ENCODE data around the gene CD47. TPM values are rescaled to one million over a fixed set of nuclear protein-coding genes. Genes with fewer than 3 reads are reported as not detected.

Gene CD47
- total RNA-seq: 100 to 1,000 TPM in 1 of 7 donors, 10 to 100 TPM in 6; 48.9 to 137 (median 55.8) TPM
- 100 to 1,000 TPM in 1 of 2 donors, 10 to 100 TPM in 1; 24.1 to 148 TPM for polyA plus RNA-seq
- long read RNA-seq, donor 1, full-length matches to known transcripts: 52 of 66 reads
- long read RNA-seq, donor 1, partial matches to known transcripts: 2 of 66 reads
- long read RNA-seq, donor 1, other reads (novel, unspliced or antisense): 12 of 66 reads
- long read RNA-seq, donor 2, full-length matches to known transcripts: 61 of 93 reads
- long read RNA-seq, donor 2, partial matches to known transcripts: 23 of 93 reads
- long read RNA-seq, donor 2, other reads (novel, unspliced or antisense): 9 of 93 reads
- long read RNA-seq, donor 3, full-length matches to known transcripts: 30 of 41 reads
- long read RNA-seq, donor 3, partial matches to known transcripts: 2 of 41 reads
- long read RNA-seq, donor 3, other reads (novel, unspliced or antisense): 9 of 41 reads

DNA sequence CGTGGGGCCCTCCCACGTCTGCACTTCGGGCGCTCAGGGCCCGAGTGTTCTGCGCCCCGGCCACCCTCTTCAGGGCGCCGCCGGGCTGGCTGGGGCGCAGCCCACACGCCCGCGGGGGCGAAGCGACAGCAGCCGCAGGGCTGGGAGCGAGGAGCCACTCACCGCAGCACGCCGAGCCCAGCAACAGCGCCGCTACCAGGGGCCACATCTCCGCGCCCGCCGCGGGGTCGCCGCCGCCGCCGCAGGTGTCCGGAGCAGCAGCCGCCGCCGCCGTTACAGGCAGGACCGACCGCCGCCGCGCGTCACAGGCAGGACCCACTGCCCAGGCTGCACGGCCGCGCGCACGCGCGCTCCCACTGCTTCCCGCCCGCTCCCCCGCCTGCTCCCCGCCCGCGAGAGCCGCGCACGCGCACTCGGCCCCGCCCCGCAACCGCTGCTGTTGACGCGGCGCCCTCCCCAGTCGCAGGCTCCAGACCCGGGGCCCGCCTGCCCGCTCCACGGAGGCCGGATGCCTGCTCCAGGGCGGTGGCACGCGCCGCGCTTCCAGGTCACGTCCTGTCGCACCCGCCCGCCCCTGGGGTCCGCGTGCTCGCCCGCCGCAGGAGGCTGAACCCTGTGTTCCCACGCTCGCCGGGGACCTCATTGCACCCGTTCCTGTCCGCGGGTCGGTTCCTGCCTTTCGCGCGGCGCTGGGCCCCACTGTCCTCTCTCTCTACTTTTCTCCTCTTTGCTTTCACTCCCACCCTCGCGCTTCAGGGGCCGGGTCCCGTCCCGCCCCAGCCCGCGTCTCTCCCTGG is at the start of gene CD47:
CD47 (minus strand) TSS at position 331 of the 797 bp plus-strand sequence; CDS start at position 208, 123 bp downstream.
- TF ChIP-seq POLR2A (IDR thresholded peaks at IDR 0.05): peak; percentile 78
- TF ChIP-seq, protein P1, sequence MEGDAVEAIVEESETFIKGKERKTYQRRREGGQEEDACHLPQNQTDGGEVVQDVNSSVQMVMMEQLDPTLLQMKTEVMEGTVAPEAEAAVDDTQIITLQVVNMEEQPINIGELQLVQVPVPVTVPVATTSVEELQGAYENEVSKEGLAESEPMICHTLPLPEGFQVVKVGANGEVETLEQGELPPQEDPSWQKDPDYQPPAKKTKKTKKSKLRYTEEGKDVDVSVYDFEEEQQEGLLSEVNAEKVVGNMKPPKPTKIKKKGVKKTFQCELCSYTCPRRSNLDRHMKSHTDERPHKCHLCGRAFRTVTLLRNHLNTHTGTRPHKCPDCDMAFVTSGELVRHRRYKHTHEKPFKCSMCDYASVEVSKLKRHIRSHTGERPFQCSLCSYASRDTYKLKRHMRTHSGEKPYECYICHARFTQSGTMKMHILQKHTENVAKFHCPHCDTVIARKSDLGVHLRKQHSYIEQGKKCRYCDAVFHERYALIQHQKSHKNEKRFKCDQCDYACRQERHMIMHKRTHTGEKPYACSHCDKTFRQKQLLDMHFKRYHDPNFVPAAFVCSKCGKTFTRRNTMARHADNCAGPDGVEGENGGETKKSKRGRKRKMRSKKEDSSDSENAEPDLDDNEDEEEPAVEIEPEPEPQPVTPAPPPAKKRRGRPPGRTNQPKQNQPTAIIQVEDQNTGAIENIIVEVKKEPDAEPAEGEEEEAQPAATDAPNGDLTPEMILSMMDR (IDR thresholded peaks at IDR 0.05): no peak
- WGBS, 3 donors: 0 to 2% (median 0%) methylated on average over 76 to 106 of the region's 106 CpGs

DNA sequence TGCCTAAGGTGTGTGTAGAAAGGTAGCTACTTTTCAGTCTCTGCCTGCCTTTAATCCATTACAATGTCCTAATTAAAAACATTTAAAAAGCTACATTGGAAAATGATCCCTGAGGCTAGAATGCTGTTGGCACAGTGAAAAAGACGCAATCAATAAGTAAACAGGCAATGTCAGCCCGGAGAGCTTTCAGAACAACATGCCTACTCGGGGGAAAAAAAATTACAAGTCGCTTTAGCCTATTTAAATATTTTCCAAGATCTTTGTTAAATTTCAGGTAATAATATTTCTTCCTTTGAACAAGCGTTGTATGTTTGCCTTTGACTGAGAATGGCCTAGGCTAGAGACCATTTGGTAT is 46.6 kb upstream of the CD47 start:
- Histone ChIP-seq H3K27ac (no peak overlapping the region), H3K4me3 (no peak overlapping the region), H3K4me1 (ENCODE audit: insufficient read depth) (peaks cover 4% of the 10 kb centered on the region), H3K27me3 (no peaks in the 10 kb centered on the region), H3K36me3 (no peaks in the 10 kb centered on the region), H3K9me3 (no peaks in the 10 kb centered on the region)
- no peak for DNase-seq
- TF ChIP-seq POLR2A (IDR thresholded peaks at IDR 0.05) (no peak), EP300 (IDR thresholded peaks at IDR 0.05) (no peak)
- TF ChIP-seq, protein P1 (IDR thresholded peaks at IDR 0.05): no peak
- intact Hi-C loops (cut with DNase I): no loop called here
- WGBS, 3 donors: 84 to 95% (median 88%) methylated on average over 5 of the region's 5 CpGs

More for the DNA sequence above, at the start of gene CD47:
- H3K4me3 ChIP-seq: peak within 1 kb of the TSS; percentile 90
- no peaks in the 10 kb centered on the region for H3K27me3 ChIP-seq
- no peaks in the 10 kb centered on the region for H3K9me3 ChIP-seq
- H3K4me1 ChIP-seq (ENCODE audit: insufficient read depth): peaks cover 2% of the 10 kb centered on the region
- DNase-seq: peak; percentile 92 to 96 (median 95)
- intact Hi-C loops (cut with DNase I): no loop called here
- H3K27ac ChIP-seq: peak within 1 kb of the TSS; percentile 64 to 83
- H3K36me3 ChIP-seq: no peaks in the 10 kb centered on the region

DNA sequence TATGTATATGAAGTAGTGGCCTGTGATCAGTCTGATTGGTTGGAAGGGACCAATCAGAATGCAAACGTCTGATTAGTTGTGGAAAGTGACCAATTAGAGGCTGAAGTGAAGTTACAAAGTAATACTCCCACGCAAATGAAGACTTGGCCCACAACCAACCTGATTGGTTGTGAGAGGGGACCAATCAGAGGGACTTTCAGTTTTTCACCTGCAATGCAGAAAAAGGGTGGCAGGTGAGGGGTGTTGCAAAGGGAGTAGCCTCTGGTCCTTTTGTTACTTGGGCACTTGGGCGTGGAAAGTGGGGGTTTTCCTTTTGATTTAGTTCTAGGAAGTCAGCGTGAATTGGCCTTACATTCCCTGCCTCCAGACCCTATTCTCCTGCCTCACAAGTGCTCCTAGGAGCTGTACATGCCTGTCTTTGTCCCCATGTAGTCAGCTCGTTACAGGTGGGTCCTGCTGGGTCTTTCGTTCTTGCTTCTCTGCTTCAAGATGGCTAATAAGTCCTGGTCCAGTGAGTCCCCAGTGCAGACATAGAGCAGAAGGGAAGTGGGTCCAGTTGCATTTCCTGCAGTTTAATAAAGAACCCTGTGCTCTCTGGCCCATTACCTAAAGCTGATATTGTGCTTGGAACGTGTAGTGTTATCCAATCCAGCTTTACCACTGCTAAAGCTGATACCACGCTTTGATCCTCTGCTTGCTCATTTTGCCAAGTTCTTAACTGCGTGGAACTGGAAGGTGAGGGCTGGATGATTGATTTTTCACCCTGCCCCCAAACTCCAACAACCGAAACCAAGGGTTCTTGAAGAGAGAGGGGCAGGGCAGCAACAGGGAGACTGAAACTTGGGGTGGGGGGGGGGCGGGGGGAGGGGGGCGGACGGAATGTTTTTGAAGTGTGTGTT is 46.0 kb upstream of the CD47 start:
- Histone ChIP-seq H3K36me3 (no peaks in the 10 kb centered on the region), H3K27me3 (no peaks in the 10 kb centered on the region), H3K27ac (no peak overlapping the region), H3K4me1 (ENCODE audit: insufficient read depth) (peaks cover 4% of the 10 kb centered on the region), H3K4me3 (no peak overlapping the region), H3K9me3 (no peaks in the 10 kb centered on the region)
- WGBS, 3 donors: 78 to 84% (median 84%) methylated on average over 13 of the region's 13 CpGs
- intact Hi-C loops (cut with DNase I): no loop called here
- TF ChIP-seq EP300 (IDR thresholded peaks at IDR 0.05): no peak
- TF ChIP-seq, protein P1 (IDR thresholded peaks at IDR 0.05): no peak
- TF ChIP-seq POLR2A (IDR thresholded peaks at IDR 0.05): no peak
- no peak for DNase-seq

DNA sequence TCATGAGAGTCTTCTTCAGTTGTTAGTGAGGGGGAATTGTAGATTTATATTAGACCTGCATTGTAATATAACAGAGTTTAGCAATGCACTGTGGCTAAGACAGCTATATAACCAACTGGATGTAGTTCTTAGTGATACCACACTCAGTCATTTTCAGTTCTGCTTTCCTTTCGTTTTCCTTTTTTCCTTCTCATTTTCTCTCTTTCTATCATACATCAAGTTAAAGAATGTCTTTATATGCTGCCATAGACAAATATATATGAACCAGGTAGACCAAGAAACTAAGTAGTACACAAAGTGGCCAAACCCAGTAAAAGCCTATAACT is 43.7 kb upstream of the CD47 start:
- no peak for DNase-seq
- no peaks in the 10 kb centered on the region for H3K9me3 ChIP-seq
- intact Hi-C loops (cut with DNase I): no loop called here
- H3K4me1 ChIP-seq (ENCODE audit: insufficient read depth): peaks cover 4% of the 10 kb centered on the region
- TF ChIP-seq, protein P1 (IDR thresholded peaks at IDR 0.05): no peak
- TF ChIP-seq EP300 (IDR thresholded peaks at IDR 0.05) (no peak), POLR2A (IDR thresholded peaks at IDR 0.05) (no peak)
- no peak overlapping the region for H3K27ac ChIP-seq
- H3K27me3 ChIP-seq: no peaks in the 10 kb centered on the region
- H3K36me3 ChIP-seq: no peaks in the 10 kb centered on the region
- WGBS, 3 donors: 10 to 32% (median 19%) methylated on average over 1 of the region's 1 CpG
- no peak overlapping the region for H3K4me3 ChIP-seq
